ENCODE results near the gene DYTN.

The DYTN gene

GRCh38 chr2:206736935-206737334 is 18.7 kb upstream of the DYTN start:
- Histone ChIP-seq H3K23ac (ENCODE audit: low read length in 2 of 2) (no peak overlapping the region), H3K4me2 (ENCODE audit: low read length, poor library complexity, severe bottlenecking) (no peak overlapping the region), H3K27me3 (ENCODE audit: control insufficient read depth in 1 of 2, insufficient read depth in 1 of 2, low read length in 2 of 2) (no peaks in the 10 kb centered on the region), H3K9ac (ENCODE audit: low read length) (no peak overlapping the region), H3K36me3 (ENCODE audit: control insufficient read depth in 1 of 2, insufficient read depth in 2 of 2, low read depth in 1 of 2, low read length in 2 of 2) (no peaks in the 10 kb centered on the region), H2AFZ (ENCODE audit: low read depth, low read length) (no peak overlapping the region), H3K9me3 (ENCODE audit: control insufficient read depth, low read length) (no peaks in the 10 kb centered on the region), H3K79me1 (replicated peaks; ENCODE audit: low read length, poor library complexity, severe bottlenecking) (no peaks in the 10 kb centered on the region), H3K4ac (ENCODE audit: low read depth in 1 of 2, low read length in 2 of 2) (no peak overlapping the region), H2BK12ac (ENCODE audit: low read length in 2 of 2) (no peak overlapping the region), H2BK15ac (ENCODE audit: low read depth, poor library complexity, severe bottlenecking) (no peak overlapping the region), H4K91ac (ENCODE audit: low read length) (no peak overlapping the region), H3K27ac (ENCODE audit: low read length, poor library complexity, severe bottlenecking) (no peak overlapping the region), H2BK5ac (ENCODE audit: low read depth, low read length, poor library complexity, severe bottlenecking) (no peak overlapping the region), H3K4me1 (ENCODE audit: control insufficient read depth, insufficient read depth, low read depth, low read length) (no peaks in the 10 kb centered on the region), H3K14ac (ENCODE audit: low read length in 2 of 2) (no peak overlapping the region), H2BK120ac (ENCODE audit: low read depth, low read length) (no peak overlapping the region), H4K8ac (ENCODE audit: low read length) (no peak overlapping the region), H3K4me3 (ENCODE audit: insufficient read depth in 1 of 2, low read depth in 1 of 2, low read length in 2 of 2) (no peak overlapping the region), H3K18ac (ENCODE audit: low read depth in 1 of 2, low read length in 2 of 2) (no peak overlapping the region), H2AK5ac (ENCODE audit: low read length, severe bottlenecking) (no peak overlapping the region)
- DNase-seq = no peak
- WGBS = 77% methylated on average over 5 of the region's 5 CpGs

DNA sequence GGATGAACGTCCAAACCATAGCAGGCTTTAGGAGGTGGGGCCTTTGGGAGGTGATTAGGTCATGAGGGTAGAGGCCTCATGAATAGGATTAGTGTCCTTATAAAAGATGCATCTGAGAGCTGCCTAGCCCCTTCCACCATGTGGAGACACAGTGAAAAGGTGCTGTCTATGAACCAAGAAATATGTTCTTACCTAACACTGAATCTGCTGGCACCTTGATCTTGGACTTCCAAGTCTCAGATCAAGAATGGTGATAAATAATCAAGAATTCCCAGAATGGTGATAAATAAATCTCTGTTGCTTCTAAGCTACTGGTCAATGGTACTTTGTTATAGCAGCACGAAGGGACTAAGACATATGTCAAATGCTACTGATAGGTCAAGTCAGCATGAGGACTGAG is 15.1 kb upstream of the DYTN start:
- no peak overlapping the region for H3K4ac ChIP-seq (ENCODE audit: low read depth in 1 of 2, low read length in 2 of 2)

GRCh38 chr2:206728277-206729199 is 10.3 kb upstream of the DYTN start:
- no peak overlapping the region for H2AK5ac ChIP-seq (ENCODE audit: low read length, severe bottlenecking)
- H3K27me3 ChIP-seq (ENCODE audit: control insufficient read depth in 1 of 2, insufficient read depth in 1 of 2, low read length in 2 of 2) = peaks cover 0 to 6% of the 10 kb centered on the region in 2 experiments
- H3K23ac ChIP-seq (ENCODE audit: low read length in 2 of 2) = no peak overlapping the region
- WGBS = 83% methylated on average over 5 of the region's 7 CpGs
- H3K79me1 ChIP-seq (replicated peaks; ENCODE audit: low read length, poor library complexity, severe bottlenecking) = no peaks in the 10 kb centered on the region
- H3K36me3 ChIP-seq (ENCODE audit: control insufficient read depth in 1 of 2, insufficient read depth in 2 of 2, low read depth in 1 of 2, low read length in 2 of 2) = no peaks in the 10 kb centered on the region
- H3K4ac ChIP-seq (ENCODE audit: low read depth in 1 of 2, low read length in 2 of 2) = no peak overlapping the region
- no peak overlapping the region for H2BK5ac ChIP-seq (ENCODE audit: low read depth, low read length, poor library complexity, severe bottlenecking)
- H2BK120ac ChIP-seq (ENCODE audit: low read depth, low read length) = no peak overlapping the region
- H3K27ac ChIP-seq (ENCODE audit: low read length, poor library complexity, severe bottlenecking) = no peak overlapping the region
- H4K91ac ChIP-seq (ENCODE audit: low read length) = no peak overlapping the region
- no peak overlapping the region for H4K8ac ChIP-seq (ENCODE audit: low read length)
- H2BK15ac ChIP-seq (ENCODE audit: low read depth, poor library complexity, severe bottlenecking) = no peak overlapping the region
- no peaks in the 10 kb centered on the region for H3K9me3 ChIP-seq (ENCODE audit: control insufficient read depth, low read length)
- H3K4me2 ChIP-seq (ENCODE audit: low read length, poor library complexity, severe bottlenecking) = no peak overlapping the region
- no peak overlapping the region for H3K4me3 ChIP-seq (ENCODE audit: insufficient read depth in 1 of 2, low read depth in 1 of 2, low read length in 2 of 2)
- no peaks in the 10 kb centered on the region for H3K4me1 ChIP-seq (ENCODE audit: control insufficient read depth, insufficient read depth, low read depth, low read length)
- no peak overlapping the region for H2BK12ac ChIP-seq (ENCODE audit: low read length in 2 of 2)
- H3K18ac ChIP-seq (ENCODE audit: low read depth in 1 of 2, low read length in 2 of 2) = no peak overlapping the region
- H2AFZ ChIP-seq (ENCODE audit: low read depth, low read length) = no peak overlapping the region
- no peak for DNase-seq
- H3K9ac ChIP-seq (ENCODE audit: low read length) = no peak overlapping the region
- H3K14ac ChIP-seq (ENCODE audit: low read length in 2 of 2) = peak overlapping the region in 1 of 2 experiments; percentile 75

More for the DNA sequence above, 15.1 kb upstream of the DYTN start:
- H3K79me1 ChIP-seq (replicated peaks; ENCODE audit: low read length, poor library complexity, severe bottlenecking) = no peaks in the 10 kb centered on the region
- H2BK15ac ChIP-seq (ENCODE audit: low read depth, poor library complexity, severe bottlenecking) = no peak overlapping the region
- no peak overlapping the region for H3K4me3 ChIP-seq (ENCODE audit: insufficient read depth in 1 of 2, low read depth in 1 of 2, low read length in 2 of 2)
- no peak overlapping the region for H3K27ac ChIP-seq (ENCODE audit: low read length, poor library complexity, severe bottlenecking)
- no peak for DNase-seq
- no peak overlapping the region for H4K8ac ChIP-seq (ENCODE audit: low read length)
- H3K4me1 ChIP-seq (ENCODE audit: control insufficient read depth, insufficient read depth, low read depth, low read length) = no peaks in the 10 kb centered on the region
- no peak overlapping the region for H2AK5ac ChIP-seq (ENCODE audit: low read length, severe bottlenecking)
- H3K9me3 ChIP-seq (ENCODE audit: control insufficient read depth, low read length) = no peaks in the 10 kb centered on the region
- H3K23ac ChIP-seq (ENCODE audit: low read length in 2 of 2) = no peak overlapping the region
- H3K14ac ChIP-seq (ENCODE audit: low read length in 2 of 2) = no peak overlapping the region
- H2BK12ac ChIP-seq (ENCODE audit: low read length in 2 of 2) = no peak overlapping the region
- WGBS = 63% methylated on average over 2 of the region's 2 CpGs
- no peak overlapping the region for H2BK5ac ChIP-seq (ENCODE audit: low read depth, low read length, poor library complexity, severe bottlenecking)
- no peak overlapping the region for H3K9ac ChIP-seq (ENCODE audit: low read length)
- no peak overlapping the region for H3K18ac ChIP-seq (ENCODE audit: low read depth in 1 of 2, low read length in 2 of 2)
- no peaks in the 10 kb centered on the region for H3K36me3 ChIP-seq (ENCODE audit: control insufficient read depth in 1 of 2, insufficient read depth in 2 of 2, low read depth in 1 of 2, low read length in 2 of 2)
- peaks cover 0 to 6% of the 10 kb centered on the region in 2 experiments for H3K27me3 ChIP-seq (ENCODE audit: control insufficient read depth in 1 of 2, insufficient read depth in 1 of 2, low read length in 2 of 2)
- H2AFZ ChIP-seq (ENCODE audit: low read depth, low read length) = no peak overlapping the region
- H3K4me2 ChIP-seq (ENCODE audit: low read length, poor library complexity, severe bottlenecking) = no peak overlapping the region
- no peak overlapping the region for H2BK120ac ChIP-seq (ENCODE audit: low read depth, low read length)
- no peak overlapping the region for H4K91ac ChIP-seq (ENCODE audit: low read length)

GRCh38 chr2:206727287-206727686 is 9.1 kb upstream of the DYTN start:
- H2BK5ac ChIP-seq (ENCODE audit: low read depth, low read length, poor library complexity, severe bottlenecking) = no peak overlapping the region
- H3K4ac ChIP-seq (ENCODE audit: low read depth in 1 of 2, low read length in 2 of 2) = no peak overlapping the region
- no peak overlapping the region for H3K27ac ChIP-seq (ENCODE audit: low read length, poor library complexity, severe bottlenecking)
- no peak for DNase-seq
- no peaks in the 10 kb centered on the region for H3K36me3 ChIP-seq (ENCODE audit: control insufficient read depth in 1 of 2, insufficient read depth in 2 of 2, low read depth in 1 of 2, low read length in 2 of 2)
- no peaks in the 10 kb centered on the region for H3K79me1 ChIP-seq (replicated peaks; ENCODE audit: low read length, poor library complexity, severe bottlenecking)
- H4K91ac ChIP-seq (ENCODE audit: low read length) = no peak overlapping the region
- no peaks in the 10 kb centered on the region for H3K9me3 ChIP-seq (ENCODE audit: control insufficient read depth, low read length)
- no peak overlapping the region for H3K18ac ChIP-seq (ENCODE audit: low read depth in 1 of 2, low read length in 2 of 2)
- no peak overlapping the region for H2AK5ac ChIP-seq (ENCODE audit: low read length, severe bottlenecking)
- H3K4me1 ChIP-seq (ENCODE audit: control insufficient read depth, insufficient read depth, low read depth, low read length) = no peaks in the 10 kb centered on the region
- no peak overlapping the region for H3K23ac ChIP-seq (ENCODE audit: low read length in 2 of 2)
- no peak overlapping the region for H4K8ac ChIP-seq (ENCODE audit: low read length)
- 98% methylated on average over 2 of the region's 2 CpGs for whole genome bisulfite sequencing
- no peak overlapping the region for H3K14ac ChIP-seq (ENCODE audit: low read length in 2 of 2)
- H2AFZ ChIP-seq (ENCODE audit: low read depth, low read length) = no peak overlapping the region
- no peak overlapping the region for H2BK15ac ChIP-seq (ENCODE audit: low read depth, poor library complexity, severe bottlenecking)
- no peak overlapping the region for H2BK12ac ChIP-seq (ENCODE audit: low read length in 2 of 2)
- H3K27me3 ChIP-seq (ENCODE audit: control insufficient read depth in 1 of 2, insufficient read depth in 1 of 2, low read length in 2 of 2) = peaks cover 0 to 6% of the 10 kb centered on the region in 2 experiments
- H3K4me3 ChIP-seq (ENCODE audit: insufficient read depth in 1 of 2, low read depth in 1 of 2, low read length in 2 of 2) = no peak overlapping the region
- H3K9ac ChIP-seq (ENCODE audit: low read length) = no peak overlapping the region
- no peak overlapping the region for H3K4me2 ChIP-seq (ENCODE audit: low read length, poor library complexity, severe bottlenecking)
- no peak overlapping the region for H2BK120ac ChIP-seq (ENCODE audit: low read depth, low read length)
